MG63 (cell line): ENCODE results near the gene FMN1. TPM values are rescaled to one million over a fixed set of nuclear protein-coding genes. Genes with fewer than 3 reads are reported as not detected.

Experiments
- DNase-seq: peaks from one replicate; pipeline ENCODE4 v3.0.0-alpha.2; 2020
- H3K27me3 ChIP-seq: fragments of 250-450 bp; sonication (Bioruptor Pico); 2 replicates; pipeline ENCODE4 v1.5.1; 2020; ENCODE audit warnings: mild to moderate bottlenecking, moderate library complexity
- H3K36me3 ChIP-seq: fragments of 250-450 bp; sonication (Bioruptor Pico); 2 replicates; pipeline ENCODE4 v1.5.1; 2020; ENCODE audit warnings: mild to moderate bottlenecking, moderate library complexity
- H3K4me3 ChIP-seq: fragments of 250-450 bp; sonication (Bioruptor Pico); 2 replicates; pipeline ENCODE4 v1.5.1; 2020; ENCODE audit warnings: mild to moderate bottlenecking, moderate library complexity
- H3K9me3 ChIP-seq: fragments of 250-450 bp; sonication (Bioruptor Pico); 2 replicates; pipeline ENCODE4 v1.5.1; 2020; ENCODE audit warnings: mild to moderate bottlenecking, moderate library complexity
- total RNA-seq: library from RNA; depleted of rRNA; stranded (reverse); fragments of >200 nt; shearing (Covaris generic); gene quantifications from 2 replicates; pipeline ENCODE4 v1.2.3, GENCODE V29; 2014; ENCODE audit warnings: low replicate concordance

The FMN1 gene
- total RNA-seq, 1 experiment from 2014 or later, result 9.0 TPM

- no peak overlapping the region for H3K4me3 ChIP-seq
- H3K36me3 ChIP-seq, result no peaks in the 10 kb centered on the region
These were observed 14.6 kb downstream of the FMN1 start for GRCh38 chr15:33179874-33180273.

GRCh38 chr15:33171202-33171601, 23.3 kb downstream of the FMN1 start:
- Histone ChIP-seq H3K36me3 (no peaks in the 10 kb centered on the region), H3K9me3 (no peaks in the 10 kb centered on the region), H3K27me3 (no peaks in the 10 kb centered on the region), H3K4me3 (no peak overlapping the region)
- no peak for DNase-seq

More at GRCh38 chr15:33179874-33180273, 14.6 kb downstream of the FMN1 start:
- H3K9me3 ChIP-seq, result no peaks in the 10 kb centered on the region
- H3K27me3 ChIP-seq, result no peaks in the 10 kb centered on the region
- DNase-seq, result no peak

GRCh38 chr15:33169625-33170024, 24.9 kb downstream of the FMN1 start:
- no peaks in the 10 kb centered on the region for H3K36me3 ChIP-seq
- H3K27me3 ChIP-seq, result no peaks in the 10 kb centered on the region
- DNase-seq, result no peak
- no peak overlapping the region for H3K4me3 ChIP-seq
- H3K9me3 ChIP-seq, result no peaks in the 10 kb centered on the region

GRCh38 chr15:33168444-33168843, 26.1 kb downstream of the FMN1 start:
- H3K9me3 ChIP-seq, result no peaks in the 10 kb centered on the region
- H3K4me3 ChIP-seq, result no peak overlapping the region

GRCh38 chr15:33163816-33164215, 30.7 kb downstream of the FMN1 start:
- no peak overlapping the region for H3K4me3 ChIP-seq
- no peaks in the 10 kb centered on the region for H3K27me3 ChIP-seq
- DNase-seq, result no peak
- no peaks in the 10 kb centered on the region for H3K36me3 ChIP-seq
- H3K9me3 ChIP-seq, result no peaks in the 10 kb centered on the region

More at GRCh38 chr15:33168444-33168843, 26.1 kb downstream of the FMN1 start:
- H3K27me3 ChIP-seq, result no peaks in the 10 kb centered on the region
- DNase-seq, result no peak
- H3K36me3 ChIP-seq, result no peaks in the 10 kb centered on the region

- Histone ChIP-seq H3K27me3 (no peaks in the 10 kb centered on the region), H3K4me3 (no peak overlapping the region), H3K36me3 (no peaks in the 10 kb centered on the region), H3K9me3 (no peaks in the 10 kb centered on the region)
- no peak for DNase-seq
These were observed 33.3 kb downstream of the FMN1 start for GRCh38 chr15:33161209-33161608.

GRCh38 chr15:33160581-33161165, 33.8 kb downstream of the FMN1 start:
- Histone ChIP-seq H3K36me3 (no peaks in the 10 kb centered on the region), H3K9me3 (no peaks in the 10 kb centered on the region), H3K27me3 (no peaks in the 10 kb centered on the region), H3K4me3 (no peak overlapping the region)
- DNase-seq, result no peak

GRCh38 chr15:33159726-33160453, 34.6 kb downstream of the FMN1 start:
- H3K4me3 ChIP-seq, result no peak overlapping the region
- H3K9me3 ChIP-seq, result no peaks in the 10 kb centered on the region
- no peaks in the 10 kb centered on the region for H3K27me3 ChIP-seq
- no peaks in the 10 kb centered on the region for H3K36me3 ChIP-seq
- no peak for DNase-seq

- Histone ChIP-seq H3K27me3 (no peaks in the 10 kb centered on the region), H3K36me3 (no peaks in the 10 kb centered on the region), H3K4me3 (no peak overlapping the region), H3K9me3 (no peaks in the 10 kb centered on the region)
- no peak for DNase-seq
These were observed 36.1 kb downstream of the FMN1 start for GRCh38 chr15:33158366-33158765.

GRCh38 chr15:33157371-33158037, 37.0 kb downstream of the FMN1 start:
- no peak for DNase-seq
- Histone ChIP-seq H3K4me3 (no peak overlapping the region), H3K27me3 (no peaks in the 10 kb centered on the region), H3K9me3 (no peaks in the 10 kb centered on the region), H3K36me3 (no peaks in the 10 kb centered on the region)

- Histone ChIP-seq H3K4me3 (no peak overlapping the region), H3K27me3 (no peaks in the 10 kb centered on the region)
- no peak for DNase-seq
These were observed 38.7 kb downstream of the FMN1 start for GRCh38 chr15:33155691-33156420.

GRCh38 chr15:33154351-33155166, 40.0 kb downstream of the FMN1 start:
- DNase-seq, result no peak
- H3K27me3 ChIP-seq, result no peaks in the 10 kb centered on the region
- no peaks in the 10 kb centered on the region for H3K36me3 ChIP-seq
- H3K9me3 ChIP-seq, result no peaks in the 10 kb centered on the region
- no peak overlapping the region for H3K4me3 ChIP-seq

More at GRCh38 chr15:33155691-33156420, 38.7 kb downstream of the FMN1 start:
- no peaks in the 10 kb centered on the region for H3K36me3 ChIP-seq
- H3K9me3 ChIP-seq, result no peaks in the 10 kb centered on the region

- H3K36me3 ChIP-seq, result no peaks in the 10 kb centered on the region
- H3K9me3 ChIP-seq, result no peaks in the 10 kb centered on the region
- H3K27me3 ChIP-seq, result no peaks in the 10 kb centered on the region
- H3K4me3 ChIP-seq, result no peak overlapping the region
- DNase-seq, result no peak
These were observed 41.0 kb downstream of the FMN1 start for GRCh38 chr15:33153548-33153947.

- no peak overlapping the region for H3K4me3 ChIP-seq
- H3K36me3 ChIP-seq, result no peaks in the 10 kb centered on the region
- DNase-seq, result no peak
- H3K27me3 ChIP-seq, result no peaks in the 10 kb centered on the region
- no peaks in the 10 kb centered on the region for H3K9me3 ChIP-seq
These were observed 41.9 kb downstream of the FMN1 start for GRCh38 chr15:33152502-33153109.

- Histone ChIP-seq H3K36me3 (no peaks in the 10 kb centered on the region), H3K4me3 (no peak overlapping the region), H3K9me3 (no peaks in the 10 kb centered on the region), H3K27me3 (no peaks in the 10 kb centered on the region)
- DNase-seq, result no peak
These were observed 43.5 kb downstream of the FMN1 start for GRCh38 chr15:33150971-33151370.

GRCh38 chr15:33150431-33150941, 44.0 kb downstream of the FMN1 start:
- Histone ChIP-seq H3K36me3 (no peaks in the 10 kb centered on the region), H3K4me3 (no peak overlapping the region), H3K9me3 (no peaks in the 10 kb centered on the region), H3K27me3 (no peaks in the 10 kb centered on the region)
- DNase-seq, result no peak
